ENCODE results near the gene WDR4.
"Not testable (repeated sequence)": the region's sequence is repeated elsewhere in the genome, so short reads cannot be mapped to it uniquely, and the experiment has no call there.

Gene WDR4

GRCh38 chr21:42835611-42836401 is 43.5 kb downstream of the WDR4 start:
- no peak for TF ChIP-seq CTCF (IDR thresholded peaks at IDR 0.05; ENCODE audit: low read depth, low read length)
- H3K4me3 ChIP-seq (ENCODE audit: low read depth, low read length) = no peak overlapping the region

DNA sequence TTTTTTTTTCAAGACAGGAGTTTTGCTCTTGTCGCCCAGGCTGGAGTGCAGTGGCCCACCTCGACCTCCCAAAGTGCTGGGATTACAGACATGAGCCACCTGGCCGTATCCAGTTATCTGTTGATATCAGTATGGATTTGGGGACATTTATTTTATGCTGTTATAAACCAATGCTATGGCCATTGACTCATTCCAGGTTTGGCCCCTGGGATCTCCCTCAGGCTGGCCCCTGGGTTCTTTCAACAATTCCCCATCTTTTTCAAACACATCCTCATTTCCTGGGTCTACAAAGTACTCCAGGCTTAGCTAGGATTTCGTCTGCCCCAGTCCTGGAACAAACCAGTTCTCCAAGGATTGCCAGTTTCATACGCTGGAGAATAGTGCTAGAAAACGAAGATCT is 44.1 kb downstream of the WDR4 start:
- H3K4me3 ChIP-seq (ENCODE audit: low read depth, low read length) = no peak overlapping the region
- no peak for TF ChIP-seq CTCF (IDR thresholded peaks at IDR 0.05; ENCODE audit: low read depth, low read length)

DNA sequence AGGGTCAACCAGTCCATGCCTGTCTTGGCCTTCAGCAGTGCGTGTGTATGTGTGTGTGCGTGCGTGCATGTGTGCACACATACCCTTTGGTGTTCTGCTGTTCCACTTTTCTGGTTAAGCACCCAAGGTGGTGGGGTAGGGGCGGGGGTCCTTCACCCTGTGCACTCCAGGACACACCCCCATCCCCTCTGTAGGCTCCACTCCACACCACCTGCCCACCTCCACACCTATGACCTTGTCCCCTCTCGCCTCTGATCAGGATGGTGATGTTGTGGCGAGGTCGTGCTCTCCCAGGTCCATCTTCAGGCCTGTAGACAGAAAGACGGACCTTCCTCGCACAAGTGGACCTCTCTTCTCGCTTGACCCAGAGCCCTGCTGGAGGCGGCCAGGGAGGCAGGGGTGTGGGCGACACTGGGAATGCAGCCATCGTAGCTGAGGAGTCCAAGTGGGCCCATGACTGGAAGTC is 44.6 kb downstream of the WDR4 start:
- no peak overlapping the region for H3K4me3 ChIP-seq (ENCODE audit: low read depth, low read length)
- TF ChIP-seq CTCF (IDR thresholded peaks at IDR 0.05; ENCODE audit: low read depth, low read length) = no peak

- no peak for TF ChIP-seq CTCF (IDR thresholded peaks at IDR 0.05; ENCODE audit: low read depth, low read length)
- H3K4me3 ChIP-seq (ENCODE audit: low read depth, low read length) = no peak overlapping the region
Measured at GRCh38 chr21:42833859-42834725, 45.2 kb downstream of the WDR4 start.

DNA sequence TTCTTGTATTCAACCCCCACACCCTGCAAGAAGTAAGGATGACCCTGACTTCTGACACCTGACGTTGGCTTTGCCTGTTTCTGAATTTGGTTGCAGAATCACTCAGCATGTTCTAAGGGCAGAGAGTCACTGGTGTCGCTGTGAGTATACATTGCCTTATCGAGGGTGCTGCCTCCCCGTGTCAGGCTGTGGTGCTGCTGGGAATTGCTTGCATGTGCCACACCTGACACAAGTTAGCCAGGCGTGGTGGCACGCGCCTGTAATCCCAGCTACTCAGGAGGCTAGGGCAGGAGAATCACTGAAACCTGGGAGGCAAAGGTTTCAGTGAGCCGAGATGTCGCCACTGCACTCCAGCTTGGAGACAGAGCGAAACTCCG is 45.9 kb downstream of the WDR4 start:
- no peak for TF ChIP-seq CTCF (IDR thresholded peaks at IDR 0.05; ENCODE audit: low read depth, low read length)
- H3K4me3 ChIP-seq (ENCODE audit: low read depth, low read length) = no peak overlapping the region

DNA sequence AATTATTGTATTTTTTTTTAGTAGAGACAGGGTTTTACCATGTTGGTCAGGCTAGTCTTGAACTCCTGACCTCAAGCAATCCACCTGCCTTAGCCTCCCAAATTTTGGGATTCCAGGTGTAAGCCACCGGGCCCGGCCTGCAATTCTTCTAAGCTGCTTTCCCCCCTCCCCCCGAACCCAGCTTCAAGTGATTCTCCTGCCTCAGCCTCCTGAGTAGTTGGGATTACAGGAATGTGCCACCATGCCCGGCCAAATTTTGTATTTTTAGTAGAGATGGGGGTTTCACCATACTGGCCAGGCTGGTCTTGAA is 47.1 kb downstream of the WDR4 start:
- H3K4me3 ChIP-seq (ENCODE audit: low read depth, low read length) = not testable (repeated sequence)

DNA sequence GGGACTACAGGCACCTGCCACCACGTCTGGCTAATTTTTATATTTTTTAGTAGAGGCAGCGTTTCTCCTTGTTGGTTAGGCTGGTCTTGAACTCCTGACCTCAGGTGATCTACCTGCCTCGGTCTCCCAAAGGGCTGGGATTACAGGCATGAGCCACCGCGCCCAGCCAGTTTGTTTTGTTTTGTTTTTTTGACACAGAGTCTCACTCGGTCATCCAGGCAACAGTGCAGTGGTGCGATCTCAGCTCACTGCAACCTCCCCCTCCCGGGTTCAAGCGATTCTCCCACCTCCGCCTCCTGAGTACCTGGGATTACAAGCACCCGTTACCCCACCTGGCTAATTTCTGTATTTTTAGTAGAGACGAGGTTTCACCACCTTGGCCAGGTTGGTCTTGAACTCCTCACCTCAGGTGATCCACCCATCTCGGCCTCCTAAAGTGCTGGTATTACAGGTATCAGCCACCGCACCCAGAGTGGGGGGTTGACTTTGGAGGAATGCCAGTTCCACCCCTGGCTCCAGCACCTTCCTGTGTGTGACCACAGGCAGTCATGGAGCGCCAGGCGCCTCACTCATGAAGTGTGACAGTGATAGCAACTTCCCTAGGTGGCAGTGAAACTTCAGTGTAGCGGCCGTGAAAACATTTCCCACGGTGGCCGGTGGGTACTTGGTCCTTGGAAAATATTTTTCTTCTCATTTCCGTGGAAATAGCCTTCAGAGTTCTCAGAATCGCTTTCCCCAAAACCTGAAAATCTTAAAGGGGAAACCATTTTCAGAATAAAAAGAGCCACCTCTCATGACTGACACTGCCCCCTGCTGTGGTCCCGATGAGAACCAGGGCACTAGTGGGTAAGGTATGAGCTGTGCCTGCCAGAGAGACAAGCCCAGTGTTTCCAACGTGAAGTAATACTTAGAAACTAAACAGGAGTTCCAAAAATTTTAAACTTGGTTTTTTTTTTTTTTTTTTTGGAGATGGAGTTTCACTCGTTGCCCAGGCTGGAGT is 48.6 kb downstream of the WDR4 start:
- H3K4me3 ChIP-seq (ENCODE audit: low read depth, low read length) = no peak overlapping the region
- TF ChIP-seq CTCF (IDR thresholded peaks at IDR 0.05; ENCODE audit: low read depth, low read length) = no peak
